OCI-LY1 (cell line): ENCODE results near the gene NARF.

Experiments
- EZH2 ChIP-seq: fragments of 200-600 bp; sonication (generic), shearing (Covaris generic); IDR thresholded peaks from 2 replicates; pipeline ENCODE4 v1.8.0; 2017; ENCODE audit warnings: borderline replicate concordance, mixed run types, mild to moderate bottlenecking, antibody characterized with exemption, low read length, moderate library complexity, mixed read lengths
- TF ChIP-seq, protein P1 (sequence below): fragments of 200-600 bp; sonication (generic), shearing (Covaris generic); IDR thresholded peaks from 2 replicates; pipeline ENCODE4 v1.5.1; 2017; ENCODE audit warnings: mild to moderate bottlenecking, antibody characterized with exemption, low read length, moderate library complexity, mixed read lengths

DNA sequence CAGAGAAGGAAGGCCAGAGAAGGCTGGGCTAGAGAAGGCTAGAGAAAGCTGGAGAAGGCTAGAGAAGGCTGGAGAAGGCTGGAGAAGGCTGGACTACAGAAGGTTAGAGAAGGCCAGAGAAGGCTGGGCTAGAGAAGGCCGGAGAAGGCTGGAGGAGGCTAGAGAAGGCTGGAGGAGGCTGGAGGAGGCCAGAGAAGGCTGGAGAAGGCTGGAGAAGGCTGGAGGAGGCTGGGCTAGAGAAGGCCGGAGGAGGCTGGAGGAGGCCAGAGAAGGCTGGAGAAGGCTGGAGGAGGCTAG, 33.7 kb upstream of the NARF start:
- TF ChIP-seq, protein P1, sequence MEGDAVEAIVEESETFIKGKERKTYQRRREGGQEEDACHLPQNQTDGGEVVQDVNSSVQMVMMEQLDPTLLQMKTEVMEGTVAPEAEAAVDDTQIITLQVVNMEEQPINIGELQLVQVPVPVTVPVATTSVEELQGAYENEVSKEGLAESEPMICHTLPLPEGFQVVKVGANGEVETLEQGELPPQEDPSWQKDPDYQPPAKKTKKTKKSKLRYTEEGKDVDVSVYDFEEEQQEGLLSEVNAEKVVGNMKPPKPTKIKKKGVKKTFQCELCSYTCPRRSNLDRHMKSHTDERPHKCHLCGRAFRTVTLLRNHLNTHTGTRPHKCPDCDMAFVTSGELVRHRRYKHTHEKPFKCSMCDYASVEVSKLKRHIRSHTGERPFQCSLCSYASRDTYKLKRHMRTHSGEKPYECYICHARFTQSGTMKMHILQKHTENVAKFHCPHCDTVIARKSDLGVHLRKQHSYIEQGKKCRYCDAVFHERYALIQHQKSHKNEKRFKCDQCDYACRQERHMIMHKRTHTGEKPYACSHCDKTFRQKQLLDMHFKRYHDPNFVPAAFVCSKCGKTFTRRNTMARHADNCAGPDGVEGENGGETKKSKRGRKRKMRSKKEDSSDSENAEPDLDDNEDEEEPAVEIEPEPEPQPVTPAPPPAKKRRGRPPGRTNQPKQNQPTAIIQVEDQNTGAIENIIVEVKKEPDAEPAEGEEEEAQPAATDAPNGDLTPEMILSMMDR, result no peak
- TF ChIP-seq EZH2, result no peak
